Stimulated activated CD4-positive, alpha-beta T cell treated with anti-CD3 and anti-CD28 coated beads, Interleukin-15, amount 100 ng/mL, for 1 hour (primary cell): Measurements from ENCODE around the gene RBL2.
A peak's percentile ranks its signal among the peaks of the same experiment; 100 is the strongest.
"Not testable (repeated sequence)": the region's sequence is repeated elsewhere in the genome, so short reads cannot be mapped to it uniquely, and the experiment has no call there.

Experiments used
- DNase-seq, 2 donors: peaks; one replicate each; pipeline ENCODE4 v3.0.0-alpha.2; 2020; ENCODE audit warnings: low read depth in 1 of 2, low spot score in 1 of 2

RBL2 gene

DNA sequence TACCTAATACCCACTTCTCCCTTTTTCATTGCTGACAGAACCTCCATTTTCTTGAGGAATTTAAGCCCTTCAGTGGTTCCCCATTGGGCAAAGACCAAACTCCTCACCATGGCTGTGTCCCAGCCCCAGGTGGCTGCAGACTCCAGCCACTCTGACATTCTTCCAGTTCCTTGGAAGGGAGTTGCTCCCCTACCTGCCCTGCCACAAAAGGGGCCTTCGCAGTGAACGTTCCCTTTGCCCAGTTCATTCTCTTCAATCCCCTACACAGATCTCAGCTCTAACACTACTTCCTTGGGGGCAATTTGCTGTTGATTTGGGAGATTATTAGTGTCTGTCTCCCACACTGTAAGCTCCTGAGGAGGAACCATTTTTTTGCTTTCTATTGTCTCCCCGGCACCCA lies 72.0 kb downstream of the RBL2 start:
- DNase-seq = no peak

DNA sequence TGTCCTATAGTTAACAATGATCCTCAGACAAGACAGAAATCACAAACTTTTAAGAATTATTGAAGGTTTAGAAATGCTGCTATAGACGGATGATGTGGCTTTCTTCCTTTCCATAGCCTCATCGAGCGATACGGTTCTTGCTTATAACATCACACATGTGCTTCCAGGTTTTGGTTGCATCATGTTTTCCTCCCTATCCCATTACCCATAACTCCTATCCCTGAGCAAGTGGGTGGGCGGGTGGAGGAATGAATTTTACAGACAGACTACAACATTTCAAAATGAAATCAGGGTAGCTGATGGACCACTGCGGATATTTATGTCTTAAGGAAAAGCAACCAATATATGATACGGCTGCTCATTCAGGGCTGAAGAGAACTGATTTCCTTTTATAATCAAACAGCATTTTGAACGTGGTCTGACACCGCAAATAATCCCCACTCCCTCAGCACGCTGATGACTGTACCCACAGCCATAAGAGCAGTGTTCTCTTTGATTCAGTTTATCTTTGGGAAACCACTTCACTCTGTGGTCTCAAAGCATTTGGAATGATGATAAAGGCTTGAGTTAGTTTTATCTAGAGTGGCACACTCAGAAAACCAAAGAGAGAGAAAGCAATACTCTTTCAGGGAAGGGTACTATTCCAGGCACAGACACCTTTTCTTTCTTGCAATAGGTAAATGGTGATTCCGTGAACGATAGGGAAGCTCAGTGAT lies 73.4 kb downstream of the RBL2 start:
- no peak for DNase-seq

DNA sequence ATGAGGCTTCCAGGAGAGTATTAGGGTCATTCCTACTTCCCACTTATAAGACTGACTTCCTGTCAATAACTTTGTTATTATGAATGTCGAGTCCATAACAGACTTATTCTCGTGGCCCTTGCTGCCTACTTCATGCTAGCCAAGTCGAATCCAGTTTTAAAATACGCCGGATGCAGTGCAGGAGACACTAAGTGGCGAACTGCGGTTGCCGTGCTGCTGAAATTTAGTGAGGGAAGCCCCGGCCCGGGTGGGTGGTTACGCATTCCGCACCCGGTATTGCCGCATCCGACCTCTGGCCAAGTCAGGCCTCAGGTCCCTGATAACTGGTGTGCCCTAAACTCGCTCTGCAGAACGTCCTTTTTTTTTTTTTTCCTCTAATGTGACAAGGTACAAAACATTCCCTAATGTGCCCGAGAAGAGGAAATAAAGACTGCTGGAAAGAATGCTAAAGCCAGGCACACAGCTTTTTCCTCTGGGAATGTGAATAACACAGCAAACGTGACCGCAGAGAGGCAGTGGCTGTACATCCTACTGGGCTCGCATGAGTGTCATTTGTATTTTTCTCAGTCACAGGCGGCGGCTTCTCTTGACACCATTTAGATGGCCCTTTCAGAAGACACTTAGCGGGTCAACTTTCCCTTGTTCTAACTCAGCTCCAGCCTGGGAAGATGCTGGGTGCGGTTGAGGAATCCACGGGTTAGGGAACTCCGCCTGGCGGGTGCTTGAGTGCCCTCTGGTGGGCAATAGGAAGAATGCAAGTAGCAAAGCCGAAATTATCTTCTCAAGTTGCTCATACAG lies 75.8 kb downstream of the RBL2 start:
- DNase-seq = peak in 1 of 2 donors; percentile 22

DNA sequence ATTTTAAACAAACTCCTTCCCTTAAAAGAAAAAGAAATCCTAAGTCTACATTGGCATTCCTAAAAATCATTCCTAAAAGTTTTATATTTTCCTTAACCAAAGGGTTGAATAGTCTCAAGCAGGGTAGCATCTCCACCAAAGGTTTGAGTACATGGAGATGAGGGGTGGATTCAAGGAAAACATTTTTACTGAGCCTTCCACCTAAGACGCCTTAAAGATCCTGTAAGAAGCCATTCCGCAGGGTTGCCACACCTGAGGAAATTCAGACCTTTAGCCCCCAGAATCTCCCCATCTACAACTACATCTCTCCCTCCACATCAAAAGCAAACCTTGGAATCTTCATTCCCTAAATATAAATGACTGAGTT lies 76.4 kb downstream of the RBL2 start:
- no peak for DNase-seq

DNA sequence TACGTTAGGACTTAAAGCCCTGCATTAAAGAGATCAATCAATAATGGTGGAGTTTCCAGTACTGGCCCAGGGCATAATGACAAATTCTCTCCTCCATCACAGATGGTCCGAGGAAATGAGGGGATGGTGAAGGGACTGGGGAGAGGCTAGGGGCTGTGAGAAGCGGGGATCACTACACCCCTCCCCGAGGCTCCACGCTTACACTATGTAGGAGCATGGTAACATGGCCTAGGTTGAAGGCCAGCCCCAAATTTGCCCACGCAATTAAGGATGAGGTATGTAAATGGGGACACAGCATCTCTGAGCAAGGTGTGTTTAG lies 76.8 kb downstream of the RBL2 start:
- no peak for DNase-seq

DNA sequence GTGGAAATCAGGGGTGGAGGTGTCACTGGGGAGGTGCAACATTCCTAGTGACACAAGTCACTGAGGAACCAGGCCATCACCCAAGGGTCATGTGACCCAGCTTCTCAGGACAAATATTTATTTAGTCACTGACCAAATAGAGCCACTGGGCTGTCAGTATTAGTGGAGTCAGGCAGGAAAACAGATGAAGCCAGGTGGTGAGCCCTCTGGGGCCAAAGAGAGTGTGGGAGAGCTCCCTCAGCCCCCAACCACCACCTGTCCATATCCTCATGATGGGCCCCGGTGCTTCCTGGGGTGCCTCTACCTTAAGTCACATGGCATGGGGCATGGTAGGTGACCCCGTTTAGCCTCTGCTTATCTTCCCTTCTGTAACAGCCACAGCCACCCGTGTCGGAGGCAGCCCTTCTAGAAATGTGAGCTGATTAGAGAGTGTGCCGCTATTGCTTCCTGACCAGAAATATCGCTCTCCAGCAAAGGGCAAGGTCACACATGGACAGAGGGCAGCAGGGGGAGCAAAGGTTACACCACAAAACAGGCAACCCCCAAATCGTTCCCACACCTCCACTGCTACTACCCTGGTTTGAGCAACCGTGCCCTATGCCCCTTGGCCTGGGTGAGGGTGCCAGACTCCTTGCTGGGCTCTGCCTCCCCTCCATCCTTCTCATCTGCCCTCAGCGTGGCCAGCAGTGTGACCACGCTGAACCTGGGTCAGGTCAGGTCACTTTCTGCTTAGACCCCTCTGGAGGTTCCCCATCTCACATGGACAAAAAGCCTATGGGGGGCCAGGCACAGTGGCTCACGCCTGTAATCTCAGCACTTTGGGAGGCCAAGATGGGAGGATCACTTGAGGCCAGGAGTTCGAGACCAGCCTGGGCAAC lies 77.4 kb downstream of the RBL2 start:
- DNase-seq = no peak

DNA sequence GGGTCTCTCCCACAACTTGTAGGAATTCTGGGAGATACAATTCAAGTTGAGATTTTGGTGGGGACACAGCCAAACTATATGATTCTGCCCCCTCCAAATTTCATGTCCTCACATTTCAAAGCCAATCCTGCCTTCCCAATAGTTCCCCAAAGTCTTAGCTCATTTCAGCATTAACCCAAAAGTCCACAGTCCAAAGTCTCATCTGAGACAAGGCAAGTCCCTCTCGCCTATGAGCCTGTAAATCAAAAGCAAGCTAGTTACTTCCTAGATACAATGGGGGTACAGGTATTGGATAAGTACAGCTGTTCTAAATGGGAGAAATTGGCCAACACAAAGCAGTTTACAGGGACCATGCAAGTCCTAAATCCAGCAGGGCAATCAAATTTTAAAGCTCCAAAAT lies 78.5 kb downstream of the RBL2 start:
- DNase-seq = not testable (repeated sequence)

DNA sequence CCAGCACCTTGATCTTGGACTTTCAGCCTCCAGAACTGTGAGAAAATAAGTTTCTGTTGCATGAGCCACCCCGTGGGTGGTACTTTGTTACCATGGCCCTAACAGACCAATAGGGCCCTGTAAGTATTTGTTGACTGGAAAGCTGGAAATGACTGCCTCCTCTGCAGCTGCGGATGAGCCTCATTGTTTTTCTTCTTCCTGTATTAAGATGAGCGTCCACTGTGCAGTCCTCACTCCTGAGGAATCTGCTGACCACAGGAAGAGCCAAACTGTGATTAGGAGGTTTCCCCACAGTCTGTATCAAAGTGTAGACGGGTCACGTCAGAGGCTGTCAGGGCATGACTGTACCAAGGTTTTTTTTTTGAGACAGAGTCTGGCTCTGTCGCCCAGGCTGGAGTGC lies 81.0 kb downstream of the RBL2 start:
- DNase-seq = no peak

DNA sequence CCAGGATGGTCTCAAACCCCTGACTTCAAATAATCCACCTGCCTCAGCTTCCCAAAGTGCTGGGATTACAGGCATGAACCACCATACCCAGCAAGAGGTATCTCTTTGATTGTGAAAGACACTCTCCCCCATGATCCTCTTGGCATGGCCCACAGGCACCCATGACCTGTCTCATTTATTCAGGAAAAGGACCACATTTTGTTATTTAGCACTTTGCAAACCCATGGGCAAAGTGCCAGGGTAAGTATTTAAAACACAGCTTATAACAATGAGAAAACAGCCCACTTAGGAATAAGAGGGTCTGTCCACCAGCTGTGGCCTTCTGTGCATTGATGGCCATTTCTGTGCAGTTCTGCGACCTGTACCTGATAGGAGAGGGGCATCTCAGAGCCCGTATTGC lies 81.5 kb downstream of the RBL2 start:
- no peak for DNase-seq

DNA sequence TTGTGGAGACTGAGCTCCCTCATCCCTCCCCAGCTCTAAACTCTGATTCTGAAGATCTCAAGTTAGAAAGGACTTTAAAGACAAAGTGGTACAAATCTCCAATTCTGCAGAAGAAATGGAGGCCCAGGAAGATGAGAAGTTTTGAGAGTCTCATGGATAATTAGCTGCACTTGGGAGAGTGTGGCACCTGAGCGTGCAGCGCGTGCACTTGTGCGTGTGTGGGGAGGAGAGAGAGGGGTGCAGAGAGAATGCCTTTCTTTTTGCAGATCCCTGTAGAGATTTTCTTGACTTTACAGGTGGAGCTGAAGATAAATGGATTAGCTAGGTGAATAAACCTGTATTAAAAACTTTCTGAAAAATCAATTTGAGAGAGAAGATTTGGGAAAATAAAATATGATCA lies 83.6 kb downstream of the RBL2 start:
- DNase-seq = no peak

DNA sequence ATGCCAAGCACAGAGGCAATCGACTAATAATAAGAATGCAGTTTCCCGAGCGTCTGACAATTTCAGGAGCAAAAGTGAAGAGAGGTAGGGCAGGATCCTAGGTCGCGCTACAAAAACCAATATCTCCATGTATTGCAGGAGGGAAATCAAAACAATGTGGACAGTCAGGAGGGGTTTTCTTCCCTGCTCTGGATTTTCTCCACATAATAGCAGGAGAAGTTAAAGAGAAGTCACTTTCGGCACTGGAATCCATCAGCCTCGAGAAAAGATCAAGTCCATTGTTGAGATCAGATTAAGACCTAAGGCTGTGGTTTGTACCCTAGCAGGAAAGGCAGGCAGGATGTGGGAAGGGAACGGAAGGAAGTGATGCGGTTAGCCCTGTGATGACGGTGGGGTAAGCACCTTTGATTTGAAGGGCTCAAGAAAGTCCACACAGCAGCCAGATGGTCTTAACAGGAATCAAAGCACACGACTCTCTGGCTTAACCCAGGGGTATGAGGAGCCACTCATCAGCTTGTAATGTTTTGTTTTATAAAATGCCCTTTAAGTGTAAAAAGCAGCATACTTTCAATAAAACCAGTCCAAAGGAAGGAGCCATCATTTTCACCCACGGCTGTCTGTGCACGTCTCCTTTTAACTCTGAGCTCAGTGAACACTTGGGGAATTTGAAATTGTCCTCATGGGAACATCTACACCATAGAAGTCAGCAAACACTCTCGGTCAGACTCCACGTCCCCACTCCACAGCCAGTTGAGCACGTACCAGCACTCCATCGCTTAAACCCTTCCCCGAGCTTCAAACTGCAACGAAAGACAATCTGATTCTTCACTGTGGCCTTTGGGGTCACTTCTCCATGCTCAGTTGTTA lies 84.5 kb downstream of the RBL2 start:
- DNase-seq = peak in 1 of 2 donors; percentile 54

DNA sequence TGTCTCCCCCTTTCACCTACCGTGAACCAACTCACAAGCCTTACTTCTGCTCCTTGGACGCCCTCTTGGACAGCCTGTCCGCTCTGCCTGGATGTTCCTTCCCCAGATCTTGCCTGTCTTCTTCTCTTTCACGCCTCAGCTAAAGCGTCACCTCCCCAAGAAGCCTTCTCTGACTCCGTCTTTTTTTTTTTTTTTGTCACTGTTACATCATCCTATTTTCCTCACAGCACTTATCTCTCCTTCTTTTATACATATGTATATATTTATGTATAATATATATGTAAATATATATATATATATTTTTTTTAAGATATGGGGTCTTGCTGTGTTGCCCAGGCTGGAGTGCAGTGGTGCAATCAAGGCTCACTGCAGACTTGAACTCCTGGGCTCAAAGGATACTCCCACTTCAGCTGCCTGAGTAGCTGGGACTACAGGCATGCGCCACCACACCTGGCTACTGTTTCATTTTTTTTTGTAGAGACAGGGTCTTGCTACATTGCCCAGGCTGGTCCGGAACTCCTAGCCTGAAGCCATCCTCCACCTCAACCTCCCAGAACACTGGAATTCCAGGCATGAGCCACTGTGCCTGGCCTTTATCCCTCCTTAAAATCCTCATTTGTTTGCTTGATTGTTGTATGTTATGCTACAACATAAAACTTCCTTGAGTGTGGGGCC lies 85.3 kb downstream of the RBL2 start:
- no peak for DNase-seq

DNA sequence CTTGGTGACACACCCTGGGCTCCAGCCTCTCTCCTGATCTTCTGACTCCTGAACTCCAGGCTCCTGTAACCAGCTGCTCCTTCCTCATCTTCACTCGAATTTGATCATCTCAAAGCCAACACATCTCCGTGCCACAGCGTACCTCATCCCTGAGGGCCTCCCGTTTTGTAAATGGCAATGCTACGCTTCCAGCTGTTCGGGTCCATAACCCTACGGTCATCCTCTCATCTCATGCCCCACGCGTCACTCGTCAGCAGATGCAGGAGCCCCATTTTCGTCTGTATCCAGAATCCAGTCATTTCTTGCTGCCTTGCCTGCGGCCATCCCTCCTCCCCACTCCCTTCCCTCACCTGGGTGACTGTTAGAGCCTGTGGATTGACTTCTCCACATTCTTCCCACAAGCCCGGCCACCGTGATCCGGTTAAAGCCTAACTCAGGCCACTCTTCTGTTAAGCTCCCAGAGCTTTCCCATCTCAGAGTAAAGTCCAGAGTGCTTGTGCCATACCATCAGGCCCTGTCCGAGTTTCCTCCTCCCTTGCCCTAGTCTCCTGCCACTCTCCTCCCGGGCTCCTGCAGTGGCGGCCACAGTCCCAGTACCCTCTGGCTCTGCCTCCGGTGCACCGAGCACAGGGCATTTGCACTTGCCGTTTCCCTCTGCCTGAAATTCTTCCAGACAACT lies 89.0 kb downstream of the RBL2 start:
- no peak for DNase-seq

DNA sequence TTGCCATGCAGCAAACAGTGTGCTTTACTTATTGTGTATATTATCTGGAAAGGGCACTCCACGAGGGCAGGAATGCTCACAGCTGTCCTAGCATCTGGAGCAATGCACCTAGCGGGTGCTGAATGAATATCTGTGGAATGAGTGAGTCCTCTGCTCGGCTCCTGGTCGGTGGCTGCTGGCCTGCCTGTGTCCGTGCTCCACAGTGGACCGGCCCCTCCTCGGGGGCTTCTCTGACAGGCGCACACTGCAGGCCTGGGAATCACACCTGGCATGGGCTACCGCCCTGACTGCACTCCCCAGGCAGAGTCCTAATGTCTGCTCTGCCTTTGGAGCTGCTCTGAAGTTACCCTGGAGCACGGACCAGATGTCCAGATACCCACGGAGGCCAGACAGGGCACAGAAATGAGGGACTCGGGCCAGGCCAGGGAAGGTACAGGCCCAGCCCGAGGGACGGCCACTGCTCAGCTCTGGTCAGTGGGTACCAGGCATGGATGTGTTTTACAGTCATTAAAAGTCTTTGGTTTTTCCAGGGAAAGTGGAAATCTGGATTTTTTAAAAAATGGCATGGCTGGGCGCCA lies 89.8 kb downstream of the RBL2 start:
- DNase-seq = no peak

DNA sequence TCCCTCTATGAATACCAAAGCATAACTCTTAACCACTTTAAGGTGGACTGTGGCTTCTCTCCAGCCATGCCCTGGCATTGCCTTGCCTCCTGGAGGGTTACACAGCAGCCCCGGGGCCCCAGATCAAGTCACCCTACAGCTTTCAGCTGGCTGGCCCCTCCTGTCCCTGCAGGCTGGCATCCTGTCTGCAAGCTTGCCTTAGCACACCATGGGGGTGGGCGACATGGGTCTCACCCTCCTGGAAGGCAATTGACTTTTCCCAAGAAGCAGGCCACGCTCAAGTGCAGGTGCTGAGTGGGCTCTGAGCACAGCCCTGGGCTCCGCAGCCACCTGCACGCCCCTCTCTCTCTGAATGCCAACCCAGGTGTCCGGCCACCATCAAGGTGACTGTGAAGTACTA lies 94.5 kb downstream of the RBL2 start:
- DNase-seq = no peak

DNA sequence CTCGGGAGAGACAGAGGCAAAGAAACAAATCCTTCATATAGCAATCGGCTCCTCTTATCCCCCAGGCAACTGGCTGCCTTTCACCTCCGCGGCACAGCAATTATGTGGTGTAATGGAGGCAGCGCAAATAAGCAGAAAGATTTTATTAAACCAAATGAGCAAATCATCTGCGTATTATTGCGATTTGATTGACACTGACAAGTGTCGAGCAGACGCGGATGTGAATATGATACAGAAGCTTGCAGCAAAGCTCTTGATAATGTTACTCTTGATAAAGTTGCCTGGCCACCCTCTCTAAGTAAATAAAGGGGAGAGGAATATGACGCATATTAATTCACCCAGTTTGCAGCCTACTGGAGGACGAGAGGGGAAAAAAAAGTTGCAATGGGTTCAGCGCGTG lies 95.2 kb downstream of the RBL2 start:
- DNase-seq = no peak

DNA sequence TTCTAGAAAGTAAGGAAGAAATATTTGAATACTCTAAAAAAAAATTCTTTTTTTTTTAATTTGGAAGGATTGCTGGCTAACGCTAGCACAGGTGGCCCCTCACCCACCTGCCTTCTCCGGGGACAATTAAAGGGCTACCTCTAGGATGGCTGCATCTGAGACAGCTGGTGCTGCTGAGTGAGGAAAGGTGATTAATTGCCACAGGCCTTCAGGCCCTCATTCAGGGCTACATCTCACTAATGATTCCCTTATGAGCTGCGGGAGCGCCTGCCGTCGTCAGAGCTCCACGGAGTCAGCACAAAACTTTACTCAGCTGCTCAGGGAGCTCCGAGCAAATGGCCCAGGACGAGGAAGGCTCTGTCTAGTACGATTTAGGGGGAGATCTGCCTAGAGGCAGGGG lies 95.8 kb downstream of the RBL2 start:
- DNase-seq = no peak

DNA sequence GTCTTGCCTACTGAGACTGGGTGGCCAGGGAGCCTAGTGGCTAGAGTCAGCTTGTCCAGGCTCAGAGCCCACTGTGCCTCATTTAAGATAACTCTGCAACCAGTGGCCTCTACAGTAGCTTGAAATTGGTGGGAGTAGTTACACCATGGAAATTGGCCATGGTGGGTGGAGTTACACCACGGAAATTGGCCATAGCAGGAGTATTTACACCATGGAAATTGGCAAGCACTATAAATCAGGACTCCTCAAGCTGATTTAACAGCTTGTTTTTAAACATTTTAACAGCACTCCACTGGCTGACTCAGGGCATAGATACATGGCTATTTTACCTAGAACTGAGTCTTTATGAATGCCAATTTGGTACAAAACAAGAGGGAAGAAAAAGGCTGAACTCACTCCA lies 96.5 kb downstream of the RBL2 start:
- DNase-seq = no peak

DNA sequence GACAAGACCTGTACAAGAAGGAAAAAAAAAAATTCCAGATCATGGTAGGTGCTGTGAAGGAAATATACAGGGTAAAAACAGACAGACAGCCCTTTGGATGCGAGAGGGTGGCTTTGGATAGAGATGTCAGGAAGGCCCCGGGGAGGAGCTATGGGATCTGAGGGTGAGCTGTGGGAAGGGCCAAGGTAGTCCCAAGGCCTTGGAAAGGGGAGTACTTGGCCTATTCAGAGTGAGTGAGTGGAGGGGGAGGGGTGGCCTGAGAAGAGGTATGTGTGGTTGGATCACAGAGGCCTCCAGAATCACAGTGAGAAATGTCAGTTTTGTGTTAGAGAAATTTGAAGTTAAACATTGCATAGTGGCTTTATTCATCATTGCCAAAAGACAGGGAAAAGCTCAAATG lies 99.9 kb downstream of the RBL2 start:
- no peak for DNase-seq

DNA sequence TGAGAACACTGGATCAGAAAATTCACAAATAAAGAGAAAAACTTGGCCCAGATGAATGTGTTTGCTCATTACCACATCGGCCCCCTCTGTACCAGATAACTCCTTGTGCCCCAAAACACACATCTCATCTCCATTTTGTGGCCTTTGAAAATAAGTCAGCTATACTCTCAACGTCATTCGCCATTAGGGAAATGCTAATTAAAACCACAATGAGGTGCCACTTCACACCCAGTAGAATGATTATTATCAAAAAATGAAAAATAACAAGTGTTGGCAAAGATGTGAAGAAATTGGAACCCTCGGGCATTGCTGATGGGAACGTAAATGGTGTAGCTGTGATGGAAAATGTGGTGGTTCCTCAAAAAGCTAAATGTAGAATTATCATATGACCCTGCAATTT lies 103.4 kb downstream of the RBL2 start:
- DNase-seq = no peak
